Measurements from ENCODE around the gene CAP1. TPM values are rescaled to one million over a fixed set of nuclear protein-coding genes. Genes with fewer than 3 reads are reported as not detected.
A peak's percentile ranks its signal among the peaks of the same experiment; 100 is the strongest.

CAP1 gene
- total RNA-seq, 1 experiment from 2014 or later, result 243 TPM

DNA sequence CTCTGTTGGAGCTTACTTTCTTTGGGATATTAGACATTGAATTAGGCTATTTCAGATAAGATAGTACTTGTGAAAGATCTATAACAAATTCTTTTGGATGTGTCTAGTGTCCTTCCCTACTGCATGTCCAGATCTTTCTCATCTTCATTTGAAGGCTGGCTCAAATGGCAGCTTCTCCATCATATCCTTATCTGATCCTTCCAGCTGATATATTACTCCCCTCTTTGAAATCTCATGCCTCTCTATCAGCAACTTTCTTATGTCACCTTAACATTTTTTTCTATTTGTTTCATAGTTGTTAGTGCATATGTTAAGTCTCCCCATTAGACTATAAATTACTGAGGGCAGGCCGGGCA is 17.5 kb downstream of the CAP1 start:
- Histone ChIP-seq H3F3A (ENCODE audit: low read length, unreplicated experiment) (no peaks in the 10 kb centered on the region), H4K20me1 (ENCODE audit: low read length) (peaks cover 43% of the 10 kb centered on the region), H3K4me1 (ENCODE audit: insufficient read depth, low read length) (peaks cover 28% of the 10 kb centered on the region), H3K36me3 (ENCODE audit: low read depth, low read length) (peaks cover 29% of the 10 kb centered on the region), H3K79me2 (ENCODE audit: low read length) (peaks cover 51% of the 10 kb centered on the region), H3K9me2 (replicated peaks; ENCODE audit: low read length) (no peaks in the 10 kb centered on the region), H3K4me2 (ENCODE audit: low read length) (no peak overlapping the region), H3K9me3 (ENCODE audit: low read length) (no peaks in the 10 kb centered on the region), H3K27me3 (ENCODE audit: low read length) (no peaks in the 10 kb centered on the region), H3K27ac (ENCODE audit: low read length) (0 out of 2 replicates have a peak overlapping the region, but pooled peaks have one; percentile 66), H3K9ac (ENCODE audit: low read length) (no peak overlapping the region), H2AFZ (ENCODE audit: low read length) (no peak overlapping the region), H3K4me3 (ENCODE audit: low read length) (no peak overlapping the region)
- no peak for DNase-seq
- no peak for ATAC-seq
- intact Hi-C loops (cut with micrococcal nuclease), result loop anchor here (2.0 to 10.0 kb wide), 2 partner anchors 17 to 187 kb away; partner anchors contain the start of genes CAP1 and TMCO2
- ChIA-PET POLR2A (ENCODE audit: unreplicated experiment) (interaction anchor here (0.6 kb wide), 1 partner anchor 9 kb away, joined by 4 read pairs; no protein-coding TSS in a partner anchor), CTCF (no interaction called here)
- no TSS peak for BruUV-seq (replicated peaks)
- TF ChIP-seq EZH2 (IDR thresholded peaks at IDR 0.05; ENCODE audit: low read length, unreplicated experiment) (no peak), EZH2phosphoT487 (IDR thresholded peaks at IDR 0.05; ENCODE audit: borderline replicate concordance, low read length) (no peak)
- TF ChIP-seq, protein P1, sequence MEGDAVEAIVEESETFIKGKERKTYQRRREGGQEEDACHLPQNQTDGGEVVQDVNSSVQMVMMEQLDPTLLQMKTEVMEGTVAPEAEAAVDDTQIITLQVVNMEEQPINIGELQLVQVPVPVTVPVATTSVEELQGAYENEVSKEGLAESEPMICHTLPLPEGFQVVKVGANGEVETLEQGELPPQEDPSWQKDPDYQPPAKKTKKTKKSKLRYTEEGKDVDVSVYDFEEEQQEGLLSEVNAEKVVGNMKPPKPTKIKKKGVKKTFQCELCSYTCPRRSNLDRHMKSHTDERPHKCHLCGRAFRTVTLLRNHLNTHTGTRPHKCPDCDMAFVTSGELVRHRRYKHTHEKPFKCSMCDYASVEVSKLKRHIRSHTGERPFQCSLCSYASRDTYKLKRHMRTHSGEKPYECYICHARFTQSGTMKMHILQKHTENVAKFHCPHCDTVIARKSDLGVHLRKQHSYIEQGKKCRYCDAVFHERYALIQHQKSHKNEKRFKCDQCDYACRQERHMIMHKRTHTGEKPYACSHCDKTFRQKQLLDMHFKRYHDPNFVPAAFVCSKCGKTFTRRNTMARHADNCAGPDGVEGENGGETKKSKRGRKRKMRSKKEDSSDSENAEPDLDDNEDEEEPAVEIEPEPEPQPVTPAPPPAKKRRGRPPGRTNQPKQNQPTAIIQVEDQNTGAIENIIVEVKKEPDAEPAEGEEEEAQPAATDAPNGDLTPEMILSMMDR (conservative IDR thresholded peaks at IDR 0.05; ENCODE audit: low read depth, low read length), result no peak

DNA sequence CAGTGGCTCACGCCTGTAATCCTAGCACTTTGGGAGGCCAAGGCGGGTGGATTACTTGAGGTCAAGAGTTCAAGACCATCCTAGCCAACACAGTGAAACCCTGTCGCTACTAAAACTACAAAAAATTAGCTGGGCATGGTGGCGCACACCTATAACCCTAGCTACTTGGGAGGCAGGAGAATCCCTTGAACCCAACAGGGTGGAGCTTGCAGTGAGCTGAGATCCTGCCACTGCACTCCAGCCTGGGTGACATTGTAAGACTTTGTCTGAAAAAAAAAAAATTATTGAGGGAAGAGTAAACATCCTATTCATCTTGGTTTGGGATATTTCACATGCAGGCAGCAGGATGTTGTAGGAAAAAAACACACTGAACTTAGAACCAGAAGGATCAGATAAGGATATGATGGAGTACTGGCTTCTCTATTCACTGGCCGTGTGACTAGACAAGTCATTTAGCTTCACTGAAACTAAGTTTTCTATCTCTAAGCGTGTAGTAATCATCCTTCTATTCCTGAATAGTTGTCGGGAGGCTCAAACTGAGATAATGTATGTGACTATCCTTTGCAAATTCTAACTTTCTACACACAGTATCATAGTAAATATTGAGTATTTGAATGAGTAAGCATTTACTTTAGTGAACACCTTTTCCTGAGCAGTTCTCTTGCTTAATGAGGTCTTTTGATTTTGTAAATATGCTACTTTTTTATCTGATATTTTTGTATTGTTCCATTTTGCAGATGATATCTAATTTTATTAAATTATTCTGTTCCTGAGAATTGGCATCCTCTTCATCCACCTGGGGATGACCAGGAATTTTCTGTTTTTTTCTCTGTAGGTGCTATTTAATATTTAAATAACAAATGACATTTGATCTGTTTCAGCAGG is 18.2 kb downstream of the CAP1 start:
- Histone ChIP-seq H4K20me1 (ENCODE audit: low read length) (peaks cover 43% of the 10 kb centered on the region), H2AFZ (ENCODE audit: low read length) (no peak overlapping the region), H3K4me3 (ENCODE audit: low read length) (0 out of 2 replicates have a peak overlapping the region, but pooled peaks have one; percentile 20), H3K9ac (ENCODE audit: low read length) (no peak overlapping the region), H3K27ac (ENCODE audit: low read length) (peak overlapping the region; percentile 66), H3K27me3 (ENCODE audit: low read length) (no peaks in the 10 kb centered on the region), H3K9me2 (replicated peaks; ENCODE audit: low read length) (no peaks in the 10 kb centered on the region), H3K4me1 (ENCODE audit: insufficient read depth, low read length) (peaks cover 28% of the 10 kb centered on the region), H3K36me3 (ENCODE audit: low read depth, low read length) (peaks cover 33% of the 10 kb centered on the region), H3K9me3 (ENCODE audit: low read length) (no peaks in the 10 kb centered on the region), H3K79me2 (ENCODE audit: low read length) (peaks cover 45% of the 10 kb centered on the region), H3K4me2 (ENCODE audit: low read length) (peak overlapping the region; percentile 50), H3F3A (ENCODE audit: low read length, unreplicated experiment) (no peaks in the 10 kb centered on the region)
- ATAC-seq (peak; percentile 47), DNase-seq (peak; percentile 16)
- no peak for TF ChIP-seq EZH2 (IDR thresholded peaks at IDR 0.05; ENCODE audit: low read length, unreplicated experiment)
- intact Hi-C loops (cut with micrococcal nuclease), result loop anchor here (2.0 to 10.0 kb wide), 2 partner anchors 18 to 186 kb away; partner anchors contain the start of genes CAP1 and TMCO2
- POLR2A ChIA-PET (ENCODE audit: unreplicated experiment), result no interaction called here
- CTCF ChIA-PET, result no interaction called here
- BruUV-seq (replicated peaks), result no TSS peak

DNA sequence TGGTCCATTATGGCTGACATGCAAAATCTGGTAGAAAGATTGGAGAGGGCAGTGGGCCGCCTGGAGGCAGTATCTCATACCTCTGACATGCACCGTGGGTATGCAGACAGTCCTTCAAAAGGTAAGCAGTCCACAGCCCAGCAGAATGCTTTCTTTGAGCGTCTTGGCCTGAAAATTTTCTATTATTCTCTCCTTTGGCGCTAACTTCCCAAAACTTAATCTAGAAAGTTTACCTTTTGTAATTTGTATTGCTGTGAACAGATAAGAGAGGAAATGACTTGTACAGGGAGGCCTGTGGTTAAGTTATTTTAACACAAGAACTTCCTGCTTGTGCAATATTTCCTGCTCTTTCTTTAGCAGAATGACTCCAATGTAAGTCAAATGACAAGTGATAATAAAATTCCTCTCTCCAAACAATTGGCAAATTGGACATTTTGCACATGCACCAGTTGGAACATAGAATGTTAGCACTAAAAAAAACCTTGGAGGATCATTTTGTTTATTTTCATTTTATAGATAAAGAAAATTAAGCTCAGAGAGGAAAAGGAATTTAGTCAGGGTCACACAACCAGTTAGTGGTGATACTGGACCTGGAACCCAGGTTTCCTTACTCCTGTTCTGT is 18.9 kb downstream of the CAP1 start:
- TSS peak; percentile 9 for BruUV-seq (replicated peaks)
- H3K4me3 ChIP-seq (ENCODE audit: low read length), result 0 out of 2 replicates have a peak overlapping the region, but pooled peaks have one; percentile 20
- CTCF ChIA-PET, result no interaction called here

More for the DNA sequence above, 18.9 kb downstream of the CAP1 start:
- DNase-seq, result peak; percentile 76
- H3K9ac ChIP-seq (ENCODE audit: low read length), result no peak overlapping the region
- H3K79me2 ChIP-seq (ENCODE audit: low read length), result peaks cover 39% of the 10 kb centered on the region
- H3K27me3 ChIP-seq (ENCODE audit: low read length), result no peaks in the 10 kb centered on the region
- H3K27ac ChIP-seq (ENCODE audit: low read length), result peak overlapping the region; percentile 66
- intact Hi-C loops (cut with micrococcal nuclease), result loop anchor here (2.0 to 10.0 kb wide), 2 partner anchors 19 to 185 kb away; partner anchors contain the start of genes CAP1 and TMCO2
- H3K9me3 ChIP-seq (ENCODE audit: low read length), result no peaks in the 10 kb centered on the region
- POLR2A ChIA-PET (ENCODE audit: unreplicated experiment), result no interaction called here
- peak overlapping the region; percentile 50 for H3K4me2 ChIP-seq (ENCODE audit: low read length)
- H3K4me1 ChIP-seq (ENCODE audit: insufficient read depth, low read length), result peaks cover 28% of the 10 kb centered on the region
- H3K9me2 ChIP-seq (replicated peaks; ENCODE audit: low read length), result no peaks in the 10 kb centered on the region
- peaks cover 43% of the 10 kb centered on the region for H4K20me1 ChIP-seq (ENCODE audit: low read length)
- H3F3A ChIP-seq (ENCODE audit: low read length, unreplicated experiment), result no peaks in the 10 kb centered on the region
- peak; percentile 88 for ATAC-seq
- TF ChIP-seq EZH2phosphoT487 (IDR thresholded peaks at IDR 0.05; ENCODE audit: borderline replicate concordance, low read length), result no peak
- TF ChIP-seq, protein P1 (conservative IDR thresholded peaks at IDR 0.05; ENCODE audit: low read depth, low read length), result no peak
- TF ChIP-seq EZH2 (IDR thresholded peaks at IDR 0.05; ENCODE audit: low read length, unreplicated experiment), result no peak
- peaks cover 40% of the 10 kb centered on the region for H3K36me3 ChIP-seq (ENCODE audit: low read depth, low read length)
- H2AFZ ChIP-seq (ENCODE audit: low read length), result no peak overlapping the region

All from PC-3 (cell line).